Right lung (tissue), 5 donors: Measurements from ENCODE around the gene CHST8. TPM values are rescaled to one million over a fixed set of nuclear protein-coding genes. Genes with fewer than 3 reads are reported as not detected.
"Not testable (repeated sequence)": the region's sequence is repeated elsewhere in the genome, so short reads cannot be mapped to it uniquely, and the experiment has no call there.

Experiments used
- DNase-seq, 2 donors: peaks; one replicate each; pipeline ENCODE4 v3.0.0-alpha.2; 2013
- polyA plus RNA-seq, 5 donors: library from polyadenylated mRNA; unstranded; fragments of 120-200 nt; gene quantifications; one replicate each; pipeline versions ENCODE4 v1.2.1 to v1.2.3, GENCODE V29; 2013; ENCODE audit warnings: inconsistent platforms in 1 of 5, low replicate concordance in 1 of 5; ENCODE audit not compliant: insufficient read length in 5 of 5, insufficient read depth in 1 of 5

CHST8 gene
- polyA plus RNA-seq, 5 donors = 0.06 to 0.08 TPM; not detected in 3

- DNase-seq = no peak
Measured at GRCh38 chr19:33689138-33689746, 67.5 kb downstream of the CHST8 start.

GRCh38 chr19:33689868-33690267 is 68.1 kb downstream of the CHST8 start:
- DNase-seq = no peak

GRCh38 chr19:33690378-33691029 is 68.8 kb downstream of the CHST8 start:
- no peak for DNase-seq

DNA sequence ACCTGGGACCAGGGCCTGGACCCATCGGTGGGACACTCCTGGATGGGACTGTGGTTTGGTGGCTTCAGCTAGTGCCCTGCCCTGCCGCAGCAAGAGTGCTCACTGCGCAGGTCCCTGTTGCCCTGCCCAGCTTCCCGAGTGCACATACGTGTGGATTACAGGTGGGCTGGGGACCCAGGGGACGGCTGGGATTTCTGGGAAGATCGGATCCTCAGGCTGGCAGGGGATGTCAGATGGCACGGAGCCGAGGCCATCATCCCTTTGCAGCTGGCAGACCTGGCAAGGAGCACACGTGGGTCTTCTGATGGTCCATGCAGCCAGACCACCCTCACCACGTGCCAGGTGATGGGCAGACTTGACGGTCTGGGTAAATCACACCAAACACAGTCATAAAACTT is 69.3 kb downstream of the CHST8 start:
- DNase-seq = no peak

- no peak for DNase-seq
Measured at GRCh38 chr19:33691736-33692135, 70.0 kb downstream of the CHST8 start.

GRCh38 chr19:33693678-33694077 is 71.9 kb downstream of the CHST8 start:
- DNase-seq = no peak

- not testable (repeated sequence) for DNase-seq
Measured at GRCh38 chr19:33695547-33695946, 73.8 kb downstream of the CHST8 start.

DNA sequence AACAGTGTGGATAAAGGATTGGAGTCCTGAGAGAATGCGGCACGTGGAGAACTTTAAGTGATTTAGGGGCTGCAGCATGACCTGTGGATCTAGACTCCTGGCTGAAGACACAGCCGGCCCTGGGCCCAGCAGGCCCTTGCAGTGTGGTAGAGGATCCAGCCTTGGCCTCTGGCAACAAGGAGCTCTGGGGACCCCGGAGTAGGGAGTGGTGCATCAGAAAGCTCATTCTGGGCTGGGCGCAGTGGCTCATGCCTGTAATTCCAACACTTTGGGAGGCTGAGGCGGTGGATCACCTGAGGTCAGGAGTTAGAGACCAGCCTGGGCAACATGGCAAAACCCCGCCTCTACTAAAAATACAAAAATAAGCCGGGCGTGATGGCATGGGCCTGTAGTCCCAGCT is 76.0 kb downstream of the CHST8 start:
- DNase-seq = no peak

GRCh38 chr19:33698576-33699435 is 77.1 kb downstream of the CHST8 start:
- no peak for DNase-seq

GRCh38 chr19:33699754-33700407 is 78.1 kb downstream of the CHST8 start:
- no peak for DNase-seq

GRCh38 chr19:33700408-33701013 is 78.8 kb downstream of the CHST8 start:
- no peak for DNase-seq

DNA sequence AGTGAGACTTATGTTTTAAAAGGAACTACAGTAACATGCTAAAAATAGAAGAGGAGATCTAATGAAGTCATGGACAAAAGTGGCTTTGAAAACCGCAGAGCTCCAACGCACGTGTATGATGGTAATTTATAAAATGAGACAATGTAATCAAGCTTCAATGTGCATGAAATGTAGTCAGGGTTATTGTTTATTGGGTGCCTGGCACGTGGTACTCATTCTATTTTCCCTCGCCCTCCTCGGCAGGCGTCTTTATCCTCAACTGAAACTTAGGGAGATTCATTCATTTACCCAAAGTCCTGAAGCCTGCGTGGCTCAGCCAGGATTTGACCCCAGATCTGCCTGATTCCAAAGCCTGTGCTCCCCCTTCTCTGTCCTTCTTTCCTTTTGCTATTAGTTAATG is 79.8 kb downstream of the CHST8 start:
- no peak for DNase-seq

GRCh38 chr19:33702606-33703437 is 81.1 kb downstream of the CHST8 start:
- DNase-seq = no peak

GRCh38 chr19:33703438-33703750 is 81.6 kb downstream of the CHST8 start:
- no peak for DNase-seq

DNA sequence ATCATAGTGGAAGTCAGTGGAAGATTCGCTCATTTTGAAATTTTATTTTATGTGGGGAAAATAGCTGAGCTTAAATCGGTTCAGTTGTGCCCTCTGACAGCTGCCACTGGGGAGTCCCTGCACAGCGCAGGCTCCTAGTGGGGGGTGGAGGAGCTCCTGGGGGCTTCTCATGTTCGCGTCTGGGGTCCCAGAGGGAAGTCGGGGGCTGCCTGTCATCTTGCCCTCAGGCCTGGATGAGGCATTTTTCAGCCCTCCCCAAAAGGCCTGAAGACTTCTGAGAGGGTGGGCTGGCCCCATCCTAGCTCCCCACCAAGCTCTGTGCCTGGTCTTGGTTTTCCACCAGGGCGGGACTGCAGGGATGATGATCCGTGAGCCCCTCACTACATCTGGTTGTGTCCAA is 82.1 kb downstream of the CHST8 start:
- DNase-seq = no peak

GRCh38 chr19:33704271-33704670 is 82.5 kb downstream of the CHST8 start:
- DNase-seq = no peak

DNA sequence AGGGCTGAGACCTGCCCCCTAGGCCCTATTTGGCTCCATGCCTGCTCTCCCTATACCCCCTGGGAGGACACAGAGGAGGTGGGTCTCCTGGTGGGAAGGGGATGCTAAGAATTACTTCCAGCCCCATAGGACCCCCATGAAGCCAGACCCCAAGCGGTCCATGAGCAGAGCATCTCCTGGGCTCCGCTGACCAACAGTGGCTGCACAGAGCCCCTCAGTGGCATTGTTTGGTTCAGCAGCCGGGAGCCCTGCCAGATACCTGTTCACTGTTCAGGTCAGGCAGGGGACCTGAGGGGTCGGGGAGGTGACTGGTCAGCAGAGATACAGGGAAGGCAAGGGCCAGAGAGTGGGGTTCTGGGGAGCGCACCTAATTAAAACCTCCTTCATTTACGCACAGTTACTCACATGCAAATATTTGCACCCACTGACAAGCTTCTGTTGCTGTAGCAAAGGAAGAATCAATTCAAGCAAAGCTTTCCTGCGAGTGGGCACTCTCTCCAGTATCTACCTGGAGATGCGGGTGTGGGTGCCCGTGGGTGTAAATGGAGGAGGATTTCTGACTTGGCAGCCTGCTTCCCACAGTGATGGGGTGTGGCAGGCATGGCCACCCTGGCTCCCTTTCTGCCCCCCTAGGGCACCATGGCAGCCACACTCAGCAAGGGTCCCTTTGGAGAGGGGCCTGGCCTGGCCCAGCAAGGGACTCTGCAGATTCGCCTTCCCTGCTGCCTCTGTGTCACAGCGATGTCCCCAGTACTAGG is 83.5 kb downstream of the CHST8 start:
- no peak for DNase-seq

DNA sequence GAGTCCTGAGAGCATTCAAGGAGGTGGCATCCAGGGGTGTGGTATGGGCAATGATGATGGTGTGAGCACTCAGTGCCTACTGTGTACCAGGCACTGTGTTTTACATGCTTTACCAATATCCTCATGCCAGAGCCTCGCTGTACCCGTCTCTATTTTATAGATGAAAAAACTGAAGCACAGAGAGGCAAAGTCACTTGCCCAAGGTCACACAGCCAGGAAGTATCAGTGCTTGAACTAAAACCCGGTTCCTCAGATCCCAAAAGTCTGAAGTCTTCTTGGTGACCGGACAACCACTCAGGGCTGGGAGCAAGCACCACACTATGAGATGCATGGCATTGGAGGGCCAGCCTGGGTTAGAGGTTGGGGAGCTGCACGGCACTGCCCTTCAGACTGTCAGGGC is 84.1 kb downstream of the CHST8 start:
- no peak for DNase-seq

DNA sequence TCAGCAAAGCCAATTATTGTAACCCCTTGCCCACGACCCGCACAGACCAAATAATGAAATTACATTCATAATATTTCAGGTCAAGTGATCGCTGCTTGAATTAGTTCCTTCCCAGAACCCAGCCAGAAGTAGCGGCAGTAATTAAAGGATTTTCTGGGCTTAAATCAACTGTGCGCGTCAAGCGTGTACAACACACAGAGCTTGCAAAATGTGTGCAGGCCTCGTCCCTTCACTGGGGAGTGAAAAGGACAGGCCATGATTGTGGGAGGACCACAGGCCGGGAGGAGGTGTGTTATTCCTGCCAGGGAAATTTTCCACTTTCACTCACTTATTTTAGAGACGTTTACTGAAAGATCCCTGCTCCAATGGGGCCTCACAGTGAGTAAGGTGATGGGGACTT is 84.9 kb downstream of the CHST8 start:
- no peak for DNase-seq

GRCh38 chr19:33712268-33712667 is 90.5 kb downstream of the CHST8 start:
- DNase-seq = no peak
